Gastroesophageal sphincter (tissue), 3 donors: ENCODE data around the gene NPPA.

Experiments
- CTCF ChIP-seq, 4 experiments: fragments of 200-600 bp in 2 of 4; fragments of 450-650 bp in 2 of 4; sonication (generic) in 1 of 4; IDR thresholded peaks; one replicate each; pipeline ENCODE4 v1.5.1; 2017 to 2019; ENCODE audit warnings: antibody characterized with exemption in 4 of 4, mild to moderate bottlenecking in 2 of 4, moderate library complexity in 2 of 4
- POLR2A ChIP-seq, 2 donors: fragments of 450-650 bp; IDR thresholded peaks; one replicate each; pipeline ENCODE4 v1.6.1; 2017; ENCODE audit warnings: antibody characterized with exemption in 2 of 2, mild to moderate bottlenecking in 2 of 2, moderate library complexity in 1 of 2
- POLR2AphosphoS5 ChIP-seq: sonication (generic); formaldehyde crosslinking; IDR thresholded peaks from one replicate; pipeline ENCODE4 v1.6.1; 2017; ENCODE audit warnings: antibody characterized with exemption

- TF ChIP-seq POLR2AphosphoS5 (no peak), CTCF (IDR thresholded peaks at IDR 0.05) (no peak), POLR2A (IDR thresholded peaks at IDR 0.05) (no peak)
These were observed 11.0 kb upstream of the NPPA start, which contains the start of gene NPPB for GRCh38 chr1:11858613-11858967.
